Renal cortex interstitium (tissue), 15 donors: Measurements from ENCODE around the gene AKAP3. TPM values are rescaled to one million over a fixed set of nuclear protein-coding genes. Genes with fewer than 3 reads are reported as not detected.

Experiments
- DNase-seq, 11 donors: peaks; one replicate each; pipeline ENCODE4 v3.0.0-alpha.2; 2013; ENCODE audit warnings: low read depth in 9 of 11, low spot score in 4 of 11; ENCODE audit errors: extremely low read depth in 1 of 11
- long read RNA-seq, 16 experiments: transcript quantifications; one replicate each; lab custom pipeline, GENCODE V29; 2026
- polyA plus RNA-seq, 3 donors: library from polyadenylated mRNA; unstranded; fragments of 120-200 nt; gene quantifications; one replicate each; pipeline ENCODE4 v1.2.1, GENCODE V29; 2013; ENCODE audit not compliant: insufficient read length in 3 of 3

Gene AKAP3
- polyA plus RNA-seq = 1 to 10 TPM; 3.8 to 4.4 (median 3.8) TPM
- long read RNA-seq, donor 1 = 0 reads
- long read RNA-seq, donor 2 = 0 reads
- long read RNA-seq, donor 3 = 0 reads
- long read RNA-seq, donor 4 = 0 reads
- long read RNA-seq, donor 5 = 0 reads
- long read RNA-seq, donor 6 = 0 reads
- long read RNA-seq, donor 7 = 0 reads
- long read RNA-seq, donor 8, partial matches to known transcripts = 125 of 198 reads
- long read RNA-seq, donor 8, other reads (novel, unspliced or antisense) = 73 of 198 reads
- long read RNA-seq, donor 9, partial matches to known transcripts = 0 of 1 reads
- long read RNA-seq, donor 9, other reads (novel, unspliced or antisense) = 0 of 1 reads
- long read RNA-seq, donor 10 = 0 reads
- long read RNA-seq, donor 11, partial matches to known transcripts = 29 of 74 reads
- long read RNA-seq, donor 11, other reads (novel, unspliced or antisense) = 45 of 74 reads
- long read RNA-seq, donor 12, partial matches to known transcripts = 31 of 49 reads
- long read RNA-seq, donor 12, other reads (novel, unspliced or antisense) = 18 of 49 reads
- long read RNA-seq, donor 13 = 0 reads
- long read RNA-seq, donor 14 = 0 reads
- long read RNA-seq, donor 15 = 0 reads
- long read RNA-seq, donor 16, partial matches to known transcripts = 186 of 318 reads
- long read RNA-seq, donor 16, other reads (novel, unspliced or antisense) = 132 of 318 reads

GRCh38 chr12:4648501-4649357 is at the start of gene AKAP3, which contains the start of gene NDUFA9:
Gene AKAP3, minus strand, starts transcription at chr12:4649051. Its CDS starts 10,855 bp downstream, at chr12:4638196.
Gene NDUFA9, plus strand, starts transcription at chr12:4649114. Its CDS starts 13 bp downstream, at chr12:4649127.
- peak; percentile 69 to 87 (median 83) for DNase-seq

- no peak for DNase-seq
These were observed 41.9 kb upstream of the AKAP3 start for GRCh38 chr12:4690760-4691159.

- DNase-seq = no peak
These were observed 36.5 kb upstream of the AKAP3 start for GRCh38 chr12:4685317-4685716.

GRCh38 chr12:4681732-4682131 is 32.9 kb upstream of the AKAP3 start:
- no peak for DNase-seq

GRCh38 chr12:4679711-4680110 is 30.9 kb upstream of the AKAP3 start:
- DNase-seq = no peak

- no peak for DNase-seq
These were observed 16.4 kb upstream of the AKAP3 start for GRCh38 chr12:4665236-4665635.

GRCh38 chr12:4663971-4664505 is 15.2 kb upstream of the AKAP3 start:
- DNase-seq = no peak

- DNase-seq = no peak
These were observed 4.8 kb upstream of the AKAP3 start for GRCh38 chr12:4653691-4654090.

- no peak for DNase-seq
These were observed 4.4 kb upstream of the AKAP3 start for GRCh38 chr12:4653257-4653656.

GRCh38 chr12:4649358-4649661 is 459 bp upstream of the AKAP3 start:
- peak in 1 of 11 donors; percentile 43 for DNase-seq

- DNase-seq = peak in 2 of 11 donors; percentile 0 to 8
These were observed 749 bp downstream of the AKAP3 start for GRCh38 chr12:4648104-4648500.

GRCh38 chr12:4645023-4645422 is 3.8 kb downstream of the AKAP3 start:
- DNase-seq = no peak

- no peak for DNase-seq
These were observed 5.1 kb downstream of the AKAP3 start for GRCh38 chr12:4643747-4644146.

GRCh38 chr12:4630262-4630661 is 18.6 kb downstream of the AKAP3 start:
- no peak for DNase-seq

- no peak for DNase-seq
These were observed 20.4 kb downstream of the AKAP3 start for GRCh38 chr12:4628406-4628805.

- no peak for DNase-seq
These were observed 22.3 kb downstream of the AKAP3 start for GRCh38 chr12:4626543-4626942.

GRCh38 chr12:4621511-4621910 is 27.3 kb downstream of the AKAP3 start:
- no peak for DNase-seq

- DNase-seq = no peak
These were observed 33.2 kb downstream of the AKAP3 start for GRCh38 chr12:4615667-4616066.

GRCh38 chr12:4610481-4610880 is 38.4 kb downstream of the AKAP3 start:
- DNase-seq = no peak
